SKM-1 treated with dmso at 0.1 percent for 144 hours (cell line): ENCODE results near the gene PRDM10.
"Not testable (repeated sequence)": the region's sequence is repeated elsewhere in the genome, so short reads cannot be mapped to it uniquely, and the experiment has no call there.

Source experiments
- DNase-seq: peaks from one replicate; lab custom pipeline; 2025; ENCODE audit not compliant: unreplicated experiment; lab: John Stamatoyannopoulos, UW

PRDM10 gene

GRCh38 chr11:129979046-129979605, 23.5 kb downstream of the PRDM10 start:
- no peak for DNase-seq

GRCh38 chr11:129978447-129978846, 24.2 kb downstream of the PRDM10 start:
- DNase-seq: no peak

- DNase-seq: no peak
Measured at GRCh38 chr11:129976328-129976727, 26.3 kb downstream of the PRDM10 start.

- DNase-seq: no peak
Measured at GRCh38 chr11:129975543-129975942, 27.1 kb downstream of the PRDM10 start.

- no peak for DNase-seq
Measured at GRCh38 chr11:129974672-129975071, 28.0 kb downstream of the PRDM10 start.

GRCh38 chr11:129974237-129974636, 28.4 kb downstream of the PRDM10 start:
- DNase-seq: no peak

GRCh38 chr11:129973809-129974208, 28.8 kb downstream of the PRDM10 start:
- no peak for DNase-seq

GRCh38 chr11:129973068-129973467, 29.6 kb downstream of the PRDM10 start:
- DNase-seq: peak; percentile 80

- DNase-seq: no peak
Measured at GRCh38 chr11:129972611-129973010, 30.0 kb downstream of the PRDM10 start.

GRCh38 chr11:129971856-129972255, 30.8 kb downstream of the PRDM10 start:
- DNase-seq: not testable (repeated sequence)

GRCh38 chr11:129969920-129970319, 32.7 kb downstream of the PRDM10 start:
- no peak for DNase-seq

- DNase-seq: peak; percentile 23
Measured at GRCh38 chr11:129968591-129969419, 33.8 kb downstream of the PRDM10 start.

- no peak for DNase-seq
Measured at GRCh38 chr11:129967996-129968395, 34.6 kb downstream of the PRDM10 start.

GRCh38 chr11:129965248-129965647, 37.4 kb downstream of the PRDM10 start:
- no peak for DNase-seq

- no peak for DNase-seq
Measured at GRCh38 chr11:129960216-129961214, 42.1 kb downstream of the PRDM10 start.

GRCh38 chr11:129959687-129960086, 42.9 kb downstream of the PRDM10 start:
- DNase-seq: no peak

GRCh38 chr11:129955282-129955681, 47.4 kb downstream of the PRDM10 start:
- no peak for DNase-seq

- not testable (repeated sequence) for DNase-seq
Measured at GRCh38 chr11:129954703-129955102, 47.9 kb downstream of the PRDM10 start.

GRCh38 chr11:129951866-129952262, 50.8 kb downstream of the PRDM10 start:
- DNase-seq: no peak

GRCh38 chr11:129951201-129951865, 51.3 kb downstream of the PRDM10 start:
- DNase-seq: no peak
